ENCODE measurements around the gene RABGAP1. TPM values are rescaled to one million over a fixed set of nuclear protein-coding genes. Genes with fewer than 3 reads are reported as not detected.

The RABGAP1 gene
- total and polyA plus RNA-seq, 9 donors = 27.1 to 64.8 (median 59.0) TPM

GRCh38 chr9:123061216-123061615 is 120.4 kb downstream of the RABGAP1 start:
- TF ChIP-seq, protein P1, sequence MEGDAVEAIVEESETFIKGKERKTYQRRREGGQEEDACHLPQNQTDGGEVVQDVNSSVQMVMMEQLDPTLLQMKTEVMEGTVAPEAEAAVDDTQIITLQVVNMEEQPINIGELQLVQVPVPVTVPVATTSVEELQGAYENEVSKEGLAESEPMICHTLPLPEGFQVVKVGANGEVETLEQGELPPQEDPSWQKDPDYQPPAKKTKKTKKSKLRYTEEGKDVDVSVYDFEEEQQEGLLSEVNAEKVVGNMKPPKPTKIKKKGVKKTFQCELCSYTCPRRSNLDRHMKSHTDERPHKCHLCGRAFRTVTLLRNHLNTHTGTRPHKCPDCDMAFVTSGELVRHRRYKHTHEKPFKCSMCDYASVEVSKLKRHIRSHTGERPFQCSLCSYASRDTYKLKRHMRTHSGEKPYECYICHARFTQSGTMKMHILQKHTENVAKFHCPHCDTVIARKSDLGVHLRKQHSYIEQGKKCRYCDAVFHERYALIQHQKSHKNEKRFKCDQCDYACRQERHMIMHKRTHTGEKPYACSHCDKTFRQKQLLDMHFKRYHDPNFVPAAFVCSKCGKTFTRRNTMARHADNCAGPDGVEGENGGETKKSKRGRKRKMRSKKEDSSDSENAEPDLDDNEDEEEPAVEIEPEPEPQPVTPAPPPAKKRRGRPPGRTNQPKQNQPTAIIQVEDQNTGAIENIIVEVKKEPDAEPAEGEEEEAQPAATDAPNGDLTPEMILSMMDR (IDR thresholded peaks at IDR 0.05) = no peak
- Histone ChIP-seq H3K36me3 (no peaks in the 10 kb centered on the region), H3K27ac (no peak overlapping the region), H3K4me3 (no peak overlapping the region), H3K27me3 (no peaks in the 10 kb centered on the region), H3K9me3 (no peaks in the 10 kb centered on the region), H3K4me1 (ENCODE audit: insufficient read depth) (peaks cover 7% of the 10 kb centered on the region)
- no peak for DNase-seq
- 84 to 95% (median 92%) methylated on average over 7 of the region's 7 CpGs for WGBS, 3 donors
- intact Hi-C loops (cut with DNase I) = no loop called here

- WGBS, 3 donors = 28 to 45% (median 36%) methylated on average over 7 of the region's 7 CpGs
- H3K9me3 ChIP-seq = no peaks in the 10 kb centered on the region
- intact Hi-C loops (cut with DNase I) = no loop called here
These were observed 121.7 kb downstream of the RABGAP1 start for GRCh38 chr9:123062351-123063176.

DNA sequence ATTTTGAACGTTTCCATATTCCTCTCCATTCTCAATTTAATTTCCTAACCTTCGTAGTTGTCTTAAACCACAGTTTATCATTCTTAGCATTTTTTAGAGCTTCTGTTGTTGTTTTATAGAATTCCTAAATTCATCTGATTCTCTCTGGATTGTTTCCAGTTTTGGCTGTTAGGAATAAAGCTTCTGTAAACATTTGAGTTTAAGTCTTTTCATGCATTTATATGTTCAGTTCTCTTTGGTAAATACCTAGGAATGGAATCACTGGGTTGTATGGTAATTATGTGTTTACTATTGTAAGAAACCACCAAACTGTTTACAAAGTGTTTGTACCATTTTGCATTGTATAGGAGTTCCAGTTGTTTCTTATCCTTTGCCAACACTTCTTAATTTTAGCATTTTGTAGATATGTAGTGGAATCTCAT is 122.4 kb downstream of the RABGAP1 start:
- DNase-seq = no peak
- 7 to 21% (median 12%) methylated on average over 2 of the region's 2 CpGs for WGBS, 3 donors
- H3K27me3 ChIP-seq = no peaks in the 10 kb centered on the region
- no peak overlapping the region for H3K4me3 ChIP-seq
- TF ChIP-seq EP300 (IDR thresholded peaks at IDR 0.05) (no peak), POLR2A (IDR thresholded peaks at IDR 0.05) (no peak)
- TF ChIP-seq, protein P1 (IDR thresholded peaks at IDR 0.05) = no peak
- intact Hi-C loops (cut with DNase I) = no loop called here
- H3K4me1 ChIP-seq (ENCODE audit: insufficient read depth) = peaks cover 7% of the 10 kb centered on the region
- peak overlapping the region in 1 of 2 donors; percentile 7 for H3K27ac ChIP-seq
- no peaks in the 10 kb centered on the region for H3K9me3 ChIP-seq
- no peaks in the 10 kb centered on the region for H3K36me3 ChIP-seq

More at GRCh38 chr9:123062351-123063176, 121.7 kb downstream of the RABGAP1 start:
- Histone ChIP-seq H3K4me1 (ENCODE audit: insufficient read depth) (peaks cover 7% of the 10 kb centered on the region), H3K4me3 (no peak overlapping the region), H3K27ac (peak overlapping the region in 1 of 2 donors; percentile 7), H3K27me3 (no peaks in the 10 kb centered on the region), H3K36me3 (no peaks in the 10 kb centered on the region)
- no peak for TF ChIP-seq POLR2A (IDR thresholded peaks at IDR 0.05)
- no peak for DNase-seq

GRCh38 chr9:123063896-123064295 is 123.1 kb downstream of the RABGAP1 start:
- DNase-seq = no peak
- Histone ChIP-seq H3K27me3 (no peaks in the 10 kb centered on the region), H3K36me3 (no peaks in the 10 kb centered on the region), H3K27ac (no peak overlapping the region), H3K4me3 (no peak overlapping the region), H3K9me3 (no peaks in the 10 kb centered on the region), H3K4me1 (ENCODE audit: insufficient read depth) (peaks cover 7% of the 10 kb centered on the region)
- intact Hi-C loops (cut with DNase I) = no loop called here
- TF ChIP-seq POLR2A (IDR thresholded peaks at IDR 0.05) (no peak), EP300 (IDR thresholded peaks at IDR 0.05) (no peak)
- TF ChIP-seq, protein P1 (IDR thresholded peaks at IDR 0.05) = no peak
- WGBS, 3 donors = 91 to 95% (median 91%) methylated on average over 11 of the region's 11 CpGs

DNA sequence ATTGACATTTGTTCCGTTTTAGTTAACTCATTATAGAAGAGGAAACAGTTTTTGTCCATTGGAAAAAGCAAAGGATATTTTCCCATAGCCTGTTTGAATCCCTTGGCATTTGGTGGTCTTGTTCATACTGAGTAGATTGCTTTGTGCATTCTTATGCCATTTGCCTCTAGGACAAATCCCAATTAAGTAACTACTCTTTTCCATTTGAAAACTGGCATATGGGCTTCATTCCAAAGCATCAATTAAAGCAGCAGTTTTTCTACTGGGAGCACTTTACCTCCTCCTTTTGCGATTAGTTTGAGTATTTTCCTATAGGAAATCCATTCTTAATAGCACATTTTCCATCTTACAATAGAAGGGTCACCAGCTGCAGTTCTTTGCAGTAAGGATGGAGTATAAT is 123.9 kb downstream of the RABGAP1 start:
- H3K36me3 ChIP-seq = no peaks in the 10 kb centered on the region
- no peaks in the 10 kb centered on the region for H3K27me3 ChIP-seq
- no peak for DNase-seq
- no peak overlapping the region for H3K27ac ChIP-seq
- intact Hi-C loops (cut with DNase I) = no loop called here
- no peaks in the 10 kb centered on the region for H3K9me3 ChIP-seq
- WGBS, 3 donors = 62 to 79% (median 74%) methylated on average over 2 of the region's 2 CpGs
- TF ChIP-seq, protein P1 (IDR thresholded peaks at IDR 0.05) = no peak
- TF ChIP-seq EP300 (IDR thresholded peaks at IDR 0.05) (no peak), POLR2A (IDR thresholded peaks at IDR 0.05) (no peak)
- peaks cover 8% of the 10 kb centered on the region for H3K4me1 ChIP-seq (ENCODE audit: insufficient read depth)
- no peak overlapping the region for H3K4me3 ChIP-seq
